ENCODE data around the gene PXN. TPM values are rescaled to one million over a fixed set of nuclear protein-coding genes. Genes with fewer than 3 reads are reported as not detected.

PXN gene
- total and polyA plus RNA-seq, 2 experiments from 2014 or later: 87.2 to 134 TPM

DNA sequence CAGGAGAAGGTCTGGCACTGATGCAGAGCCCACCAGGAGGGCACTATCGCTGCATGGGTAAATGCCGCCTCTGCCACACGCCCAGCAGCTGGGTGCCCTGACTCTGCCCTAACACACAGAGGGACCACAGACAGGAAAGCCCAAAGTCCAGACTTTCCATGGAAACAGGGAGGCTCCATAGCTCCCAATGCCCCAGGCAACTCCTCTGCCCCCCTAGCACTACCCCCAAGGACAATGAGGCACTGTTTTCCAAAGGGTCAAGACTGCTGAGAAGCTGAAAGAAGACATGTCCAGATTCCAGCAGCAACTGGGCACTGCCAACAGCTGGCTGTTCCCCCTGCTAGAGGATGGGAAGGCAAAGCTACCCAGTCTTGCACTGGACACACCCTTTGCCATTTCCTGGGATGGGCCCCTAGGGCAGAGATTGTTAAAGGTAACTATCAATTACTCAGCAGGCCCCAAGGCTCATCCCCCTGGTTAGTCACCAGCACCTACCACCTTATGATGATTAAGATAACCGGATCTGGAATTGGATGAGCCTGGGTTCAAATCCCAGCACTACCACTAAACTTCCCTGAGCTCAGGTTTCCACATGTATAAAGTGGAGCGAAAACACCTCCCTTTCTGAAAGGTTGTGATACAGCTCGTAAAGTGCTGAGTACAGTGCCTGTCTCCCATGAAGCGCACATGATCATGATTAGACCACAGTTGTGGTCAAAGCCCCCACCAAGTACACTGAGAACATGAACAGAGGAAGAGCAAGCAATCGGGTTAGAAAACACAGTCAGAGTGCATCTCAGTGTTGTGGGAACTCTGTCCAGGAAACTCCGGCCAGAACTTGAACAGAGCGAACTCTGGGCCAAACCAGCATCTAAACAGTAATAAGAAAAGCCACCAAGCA, 3.3 kb downstream of the PXN start:
- Histone ChIP-seq H2AFZ (no peak overlapping the region), H3K27ac (peak overlapping the region; percentile 82), H3F3A (ENCODE audit: insufficient read depth) (peaks cover 71% of the 10 kb centered on the region), H3K9ac (peak overlapping the region; percentile 93), H3K4me3 (peak overlapping the region; percentile 82), H3K27me3 (replicated peaks; ENCODE audit: insufficient read depth) (no peaks in the 10 kb centered on the region), H3K9me3 (ENCODE audit: low read depth) (no peaks in the 10 kb centered on the region), H3K9me2 (ENCODE audit: insufficient read depth) (no peaks in the 10 kb centered on the region), H3K4me2 (ENCODE audit: unreplicated experiment) (peak overlapping the region; percentile 94), H3K4me1 (ENCODE audit: insufficient read depth) (peaks cover 51% of the 10 kb centered on the region), H4K20me1 (ENCODE audit: insufficient read depth) (no peaks in the 10 kb centered on the region), H3K79me2 (ENCODE audit: insufficient read depth) (peaks cover 83% of the 10 kb centered on the region), H3K36me3 (ENCODE audit: low read depth) (no peaks in the 10 kb centered on the region)
- WGBS, 2 experiments (ENCODE audit: low coverage in 1 of 2, low lambda C conversion rate in 2 of 2, missing lambda C conversion rate in 2 of 2): 38 to 39% methylated on average over 10 of the region's 10 CpGs
- DNase-seq: peak; percentile 58
- in situ Hi-C loops (cut with MboI): no loop called here
- no peak for TF ChIP-seq EZH2 (IDR thresholded peaks at IDR 0.05; ENCODE audit: insufficient read depth, poor library complexity, severe bottlenecking)
- no peak for TF ChIP-seq EZH2phosphoT487 (IDR thresholded peaks at IDR 0.05; ENCODE audit: insufficient read depth, low read depth)

GRCh38 chr12:120260607-120261006, 4.9 kb downstream of the PXN start:
- H3K36me3 ChIP-seq (ENCODE audit: low read depth): no peaks in the 10 kb centered on the region
- peaks cover 96% of the 10 kb centered on the region for H3K79me2 ChIP-seq (ENCODE audit: insufficient read depth)
- H3F3A ChIP-seq (ENCODE audit: insufficient read depth): peaks cover 80% of the 10 kb centered on the region
- no peaks in the 10 kb centered on the region for H4K20me1 ChIP-seq (ENCODE audit: insufficient read depth)
- no peak overlapping the region for H3K4me2 ChIP-seq (ENCODE audit: unreplicated experiment)
- H3K4me1 ChIP-seq (ENCODE audit: insufficient read depth): peaks cover 63% of the 10 kb centered on the region
- no peak for DNase-seq
- in situ Hi-C loops (cut with MboI): no loop called here
- TF ChIP-seq EZH2phosphoT487 (IDR thresholded peaks at IDR 0.05; ENCODE audit: insufficient read depth, low read depth) (no peak), EZH2 (IDR thresholded peaks at IDR 0.05; ENCODE audit: insufficient read depth, poor library complexity, severe bottlenecking) (no peak)
- H3K9me2 ChIP-seq (ENCODE audit: insufficient read depth): no peaks in the 10 kb centered on the region
- H3K9ac ChIP-seq: no peak overlapping the region
- H3K9me3 ChIP-seq (ENCODE audit: low read depth): no peaks in the 10 kb centered on the region
- H3K4me3 ChIP-seq: no peak overlapping the region
- no peak overlapping the region for H2AFZ ChIP-seq
- 96 to 99% methylated on average over 5 of the region's 5 CpGs for WGBS, 2 experiments (ENCODE audit: low coverage in 1 of 2, low lambda C conversion rate in 2 of 2, missing lambda C conversion rate in 2 of 2)
- H3K27me3 ChIP-seq (replicated peaks; ENCODE audit: insufficient read depth): no peaks in the 10 kb centered on the region
- H3K27ac ChIP-seq: peak overlapping the region; percentile 82; the same call in 1 of the 2 replicates

- H3F3A ChIP-seq (ENCODE audit: insufficient read depth): peaks cover 88% of the 10 kb centered on the region
- H3K9me2 ChIP-seq (ENCODE audit: insufficient read depth): no peaks in the 10 kb centered on the region
- H3K27me3 ChIP-seq (replicated peaks; ENCODE audit: insufficient read depth): no peaks in the 10 kb centered on the region
- peak overlapping the region; percentile 82 for H3K27ac ChIP-seq
- peaks cover 98% of the 10 kb centered on the region for H3K79me2 ChIP-seq (ENCODE audit: insufficient read depth)
- no peaks in the 10 kb centered on the region for H4K20me1 ChIP-seq (ENCODE audit: insufficient read depth)
- peaks cover 69% of the 10 kb centered on the region for H3K4me1 ChIP-seq (ENCODE audit: insufficient read depth)
- H2AFZ ChIP-seq: no peak overlapping the region
- in situ Hi-C loops (cut with MboI): no loop called here
- DNase-seq: peak; percentile 71
- peak overlapping the region; percentile 27 for H3K4me2 ChIP-seq (ENCODE audit: unreplicated experiment)
- WGBS, 2 experiments (ENCODE audit: low coverage in 1 of 2, low lambda C conversion rate in 2 of 2, missing lambda C conversion rate in 2 of 2): 64% methylated on average over 8 of the region's 8 CpGs
- H3K9ac ChIP-seq: no peak overlapping the region
- H3K36me3 ChIP-seq (ENCODE audit: low read depth): peaks cover 8% of the 10 kb centered on the region; the same call in 1 of the 2 replicates
- no peak for TF ChIP-seq EZH2phosphoT487 (IDR thresholded peaks at IDR 0.05; ENCODE audit: insufficient read depth, low read depth)
- TF ChIP-seq EZH2 (IDR thresholded peaks at IDR 0.05; ENCODE audit: insufficient read depth, poor library complexity, severe bottlenecking): no peak
- H3K4me3 ChIP-seq: no peak overlapping the region; the same call in 1 of the 2 replicates
- no peaks in the 10 kb centered on the region for H3K9me3 ChIP-seq (ENCODE audit: low read depth)
These were observed 5.9 kb downstream of the PXN start for GRCh38 chr12:120259418-120260202.

- Histone ChIP-seq H3K27ac (peak overlapping the region; percentile 82), H3K4me1 (ENCODE audit: insufficient read depth) (peaks cover 75% of the 10 kb centered on the region)
These were observed 7.1 kb downstream of the PXN start for GRCh38 chr12:120258323-120258896.

More at GRCh38 chr12:120258323-120258896, 7.1 kb downstream of the PXN start:
- DNase-seq: no peak
- Histone ChIP-seq H3K9me3 (ENCODE audit: low read depth) (no peaks in the 10 kb centered on the region), H3K79me2 (ENCODE audit: insufficient read depth) (peaks cover 98% of the 10 kb centered on the region), H2AFZ (no peak overlapping the region), H3K4me3 (0 out of 2 replicates have a peak overlapping the region, but pooled peaks have one; percentile 11), H3F3A (ENCODE audit: insufficient read depth) (peaks cover 87% of the 10 kb centered on the region), H3K9me2 (ENCODE audit: insufficient read depth) (no peaks in the 10 kb centered on the region), H3K4me2 (ENCODE audit: unreplicated experiment) (peak overlapping the region; percentile 72), H3K9ac (0 out of 2 replicates have a peak overlapping the region, but pooled peaks have one; percentile 21), H3K27me3 (replicated peaks; ENCODE audit: insufficient read depth) (no peaks in the 10 kb centered on the region), H4K20me1 (ENCODE audit: insufficient read depth) (no peaks in the 10 kb centered on the region), H3K36me3 (ENCODE audit: low read depth) (peaks cover 12% of the 10 kb centered on the region; the same call in 1 of the 2 replicates)
- in situ Hi-C loops (cut with MboI): no loop called here
- TF ChIP-seq EZH2phosphoT487 (IDR thresholded peaks at IDR 0.05; ENCODE audit: insufficient read depth, low read depth) (no peak), EZH2 (IDR thresholded peaks at IDR 0.05; ENCODE audit: insufficient read depth, poor library complexity, severe bottlenecking) (no peak)
- WGBS, 2 experiments (ENCODE audit: low coverage in 1 of 2, low lambda C conversion rate in 2 of 2, missing lambda C conversion rate in 2 of 2): 88 to 89% methylated on average over 5 of the region's 5 CpGs

Measured in GM23248 (cell line).